ENCODE measurements around the gene SFXN2. TPM values are rescaled to one million over a fixed set of nuclear protein-coding genes. Genes with fewer than 3 reads are reported as not detected.

The SFXN2 gene
- total RNA-seq, 2 experiments from 2014 or later = 38.1 to 45.1 TPM

DNA sequence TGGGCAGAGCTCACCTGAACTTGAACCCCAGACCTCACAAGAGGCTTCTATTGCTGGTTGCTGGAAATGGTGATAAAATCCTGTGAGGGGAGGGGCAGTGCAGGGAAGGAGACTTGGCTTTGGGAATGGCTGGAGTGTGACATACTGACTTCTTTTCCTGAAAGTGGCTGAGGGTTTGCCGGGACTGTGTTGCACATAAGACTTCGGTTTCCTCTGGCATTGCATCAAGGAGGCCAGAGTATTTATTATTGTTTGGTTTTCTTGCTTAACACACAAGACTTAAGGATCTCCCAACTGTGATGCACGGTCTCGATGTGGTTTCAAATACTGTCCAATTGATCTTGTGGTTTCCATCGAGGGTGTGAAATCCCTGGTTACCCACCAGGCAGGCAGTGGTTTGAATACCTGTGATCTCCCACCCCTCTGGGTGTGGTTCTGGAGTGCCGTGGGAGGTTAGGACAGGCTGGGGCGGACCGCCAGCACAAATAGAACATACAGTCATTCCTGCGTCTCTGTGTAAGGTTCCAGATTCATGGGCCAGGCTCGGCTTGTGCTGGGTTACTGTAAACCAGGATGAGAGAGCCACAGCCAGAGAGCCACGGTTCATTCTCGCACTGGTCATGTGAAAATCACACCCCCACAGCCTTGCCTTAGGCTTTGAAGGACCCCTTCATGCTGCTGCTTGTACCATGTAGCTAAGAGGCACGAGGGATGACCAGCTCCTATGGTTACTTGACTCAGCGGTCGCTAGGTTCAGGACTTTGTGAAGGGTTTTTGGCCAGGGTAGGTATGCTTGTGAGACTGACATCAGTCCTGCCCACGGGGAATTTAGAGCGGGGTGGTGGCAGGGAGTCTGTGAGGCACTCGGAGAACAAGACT, 68.5 kb downstream of the SFXN2 start:
- Histone ChIP-seq H3K36me3 (ENCODE audit: insufficient read depth, low read length) (0 out of 2 replicates have a peak, but pooled peaks cover 6% of the 10 kb centered on the region), H3K4me3 (ENCODE audit: low read depth, low read length, poor library complexity, severe bottlenecking) (no peak overlapping the region), H3K4me1 (ENCODE audit: insufficient read depth, low read length, poor library complexity, severe bottlenecking) (no peaks in the 10 kb centered on the region), H3K9me2 (ENCODE audit: insufficient read depth, low read length) (no peaks in the 10 kb centered on the region), H3K79me2 (ENCODE audit: insufficient read depth, low read depth, low read length) (no peaks in the 10 kb centered on the region), H3K27ac (ENCODE audit: low read depth, low read length, poor library complexity, severe bottlenecking) (no peak overlapping the region), H3K9me3 (ENCODE audit: low read length) (no peaks in the 10 kb centered on the region), H3K4me2 (ENCODE audit: low read length) (no peak overlapping the region), H2AFZ (ENCODE audit: low read length) (no peak overlapping the region), H4K20me1 (ENCODE audit: insufficient read depth, low read length) (no peaks in the 10 kb centered on the region)
- DNase-seq (ENCODE audit: low spot score) = no peak
- ChIA-PET CTCF (ENCODE audit: unreplicated experiment) (interaction anchor here (0.6 kb wide), 1 partner anchor 708 kb away, joined by 6 read pairs; no protein-coding TSS in a partner anchor), POLR2A (no interaction called here)
- intact Hi-C loops (cut with micrococcal nuclease; ENCODE audit: unreplicated experiment) = no loop called here
- TF ChIP-seq, protein P1, sequence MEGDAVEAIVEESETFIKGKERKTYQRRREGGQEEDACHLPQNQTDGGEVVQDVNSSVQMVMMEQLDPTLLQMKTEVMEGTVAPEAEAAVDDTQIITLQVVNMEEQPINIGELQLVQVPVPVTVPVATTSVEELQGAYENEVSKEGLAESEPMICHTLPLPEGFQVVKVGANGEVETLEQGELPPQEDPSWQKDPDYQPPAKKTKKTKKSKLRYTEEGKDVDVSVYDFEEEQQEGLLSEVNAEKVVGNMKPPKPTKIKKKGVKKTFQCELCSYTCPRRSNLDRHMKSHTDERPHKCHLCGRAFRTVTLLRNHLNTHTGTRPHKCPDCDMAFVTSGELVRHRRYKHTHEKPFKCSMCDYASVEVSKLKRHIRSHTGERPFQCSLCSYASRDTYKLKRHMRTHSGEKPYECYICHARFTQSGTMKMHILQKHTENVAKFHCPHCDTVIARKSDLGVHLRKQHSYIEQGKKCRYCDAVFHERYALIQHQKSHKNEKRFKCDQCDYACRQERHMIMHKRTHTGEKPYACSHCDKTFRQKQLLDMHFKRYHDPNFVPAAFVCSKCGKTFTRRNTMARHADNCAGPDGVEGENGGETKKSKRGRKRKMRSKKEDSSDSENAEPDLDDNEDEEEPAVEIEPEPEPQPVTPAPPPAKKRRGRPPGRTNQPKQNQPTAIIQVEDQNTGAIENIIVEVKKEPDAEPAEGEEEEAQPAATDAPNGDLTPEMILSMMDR (conservative IDR thresholded peaks at IDR 0.05; ENCODE audit: low read length) = no peak
- no peak for TF ChIP-seq EZH2phosphoT487 (IDR thresholded peaks at IDR 0.05; ENCODE audit: borderline replicate concordance, low read depth, low read length)
- no TSS peak for BruUV-seq (replicated peaks)

DNA sequence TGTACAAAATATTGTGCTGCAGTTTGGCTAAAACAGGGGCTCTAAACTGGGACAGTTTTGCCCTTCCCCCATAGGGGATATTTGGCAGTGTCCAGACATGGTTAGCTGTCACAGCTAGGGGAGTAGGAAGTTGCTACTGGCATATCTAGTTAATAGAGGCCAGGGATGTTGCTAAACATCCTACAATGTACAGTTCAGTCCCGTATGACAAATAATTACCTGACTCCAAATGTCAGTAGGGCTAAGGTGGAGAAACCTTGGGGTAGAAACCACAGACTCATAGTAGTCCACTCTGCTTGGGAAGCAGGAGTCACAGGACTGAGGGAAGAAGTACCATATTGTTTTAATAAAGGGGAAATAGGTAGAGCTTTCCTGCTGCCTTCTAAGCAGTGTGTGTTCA, 69.1 kb downstream of the SFXN2 start:
- Histone ChIP-seq H3K9me3 (ENCODE audit: low read length) (no peaks in the 10 kb centered on the region), H3K4me2 (ENCODE audit: low read length) (no peak overlapping the region), H3K4me3 (ENCODE audit: low read depth, low read length, poor library complexity, severe bottlenecking) (no peak overlapping the region), H3K27ac (ENCODE audit: low read depth, low read length, poor library complexity, severe bottlenecking) (no peak overlapping the region), H2AFZ (ENCODE audit: low read length) (no peak overlapping the region), H4K20me1 (ENCODE audit: insufficient read depth, low read length) (no peaks in the 10 kb centered on the region), H3K79me2 (ENCODE audit: insufficient read depth, low read depth, low read length) (no peaks in the 10 kb centered on the region), H3K4me1 (ENCODE audit: insufficient read depth, low read length, poor library complexity, severe bottlenecking) (no peaks in the 10 kb centered on the region), H3K9me2 (ENCODE audit: insufficient read depth, low read length) (no peaks in the 10 kb centered on the region), H3K36me3 (ENCODE audit: insufficient read depth, low read length) (0 out of 2 replicates have a peak, but pooled peaks cover 6% of the 10 kb centered on the region)
- no TSS peak for BruUV-seq (replicated peaks)
- no peak for TF ChIP-seq EZH2phosphoT487 (IDR thresholded peaks at IDR 0.05; ENCODE audit: borderline replicate concordance, low read depth, low read length)
- TF ChIP-seq, protein P1 (conservative IDR thresholded peaks at IDR 0.05; ENCODE audit: low read length) = no peak
- POLR2A ChIA-PET = no interaction called here
- CTCF ChIA-PET (ENCODE audit: unreplicated experiment) = interaction anchor here (0.6 kb wide), 1 partner anchor 709 kb away, joined by 6 read pairs; no protein-coding TSS in a partner anchor
- intact Hi-C loops (cut with micrococcal nuclease; ENCODE audit: unreplicated experiment) = no loop called here
- no peak for DNase-seq (ENCODE audit: low spot score)

DNA sequence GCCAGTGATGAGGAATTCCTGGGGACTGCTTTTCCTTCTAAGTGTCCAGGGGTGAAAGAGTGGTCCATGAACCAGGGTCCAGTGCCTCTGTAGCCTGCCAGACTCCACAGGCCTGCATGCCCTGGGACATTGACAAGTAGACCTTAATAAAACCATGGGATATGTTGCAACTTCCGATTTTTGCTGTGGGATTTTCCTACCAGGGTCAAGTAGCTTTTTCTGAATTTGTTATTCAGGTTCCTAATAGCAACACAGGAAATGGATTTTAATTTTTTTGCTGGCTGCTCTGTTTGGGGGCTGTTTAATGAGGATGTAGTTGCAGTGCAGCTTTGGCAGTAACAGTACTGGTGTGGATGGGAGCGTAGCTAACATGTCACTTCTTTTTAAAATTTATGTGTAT, 71.4 kb downstream of the SFXN2 start:
- H3K4me2 ChIP-seq (ENCODE audit: low read length) = no peak overlapping the region
- no peak for DNase-seq (ENCODE audit: low spot score)
- H3K4me1 ChIP-seq (ENCODE audit: insufficient read depth, low read length, poor library complexity, severe bottlenecking) = no peaks in the 10 kb centered on the region
- intact Hi-C loops (cut with micrococcal nuclease; ENCODE audit: unreplicated experiment) = no loop called here
- no peaks in the 10 kb centered on the region for H3K9me2 ChIP-seq (ENCODE audit: insufficient read depth, low read length)
- TF ChIP-seq EZH2phosphoT487 (IDR thresholded peaks at IDR 0.05; ENCODE audit: borderline replicate concordance, low read depth, low read length) = no peak
- TF ChIP-seq, protein P1 (conservative IDR thresholded peaks at IDR 0.05; ENCODE audit: low read length) = no peak
- no peaks in the 10 kb centered on the region for H4K20me1 ChIP-seq (ENCODE audit: insufficient read depth, low read length)
- H3K27ac ChIP-seq (ENCODE audit: low read depth, low read length, poor library complexity, severe bottlenecking) = no peak overlapping the region
- H3K36me3 ChIP-seq (ENCODE audit: insufficient read depth, low read length) = peaks cover 5% of the 10 kb centered on the region; the same call in 1 of the 2 replicates
- no peak overlapping the region for H2AFZ ChIP-seq (ENCODE audit: low read length)
- no peak overlapping the region for H3K4me3 ChIP-seq (ENCODE audit: low read depth, low read length, poor library complexity, severe bottlenecking)
- H3K9me3 ChIP-seq (ENCODE audit: low read length) = no peaks in the 10 kb centered on the region
- no TSS peak for BruUV-seq (replicated peaks)
- ChIA-PET CTCF (ENCODE audit: unreplicated experiment) (no interaction called here), POLR2A (no interaction called here)
- no peaks in the 10 kb centered on the region for H3K79me2 ChIP-seq (ENCODE audit: insufficient read depth, low read depth, low read length)
